Loucy (cell line): Measurements from ENCODE around the gene TENM4.

ENCODE experiments used
- EZH2phosphoT487 ChIP-seq: fragments of 200-600 bp; IDR thresholded peaks from 2 replicates; pipeline ENCODE4 v1.6.1; 2018; ENCODE audit warnings: antibody characterized with exemption, mild to moderate bottlenecking, moderate library complexity, borderline replicate concordance
- TF ChIP-seq, protein P1 (sequence below): fragments of 200-600 bp; sonication (generic); conservative IDR thresholded peaks from 2 replicates; pipeline ENCODE4 v1.5.1; 2014; ENCODE audit warnings: mild to moderate bottlenecking, antibody characterized with exemption, low read length

- TF ChIP-seq, protein P1, sequence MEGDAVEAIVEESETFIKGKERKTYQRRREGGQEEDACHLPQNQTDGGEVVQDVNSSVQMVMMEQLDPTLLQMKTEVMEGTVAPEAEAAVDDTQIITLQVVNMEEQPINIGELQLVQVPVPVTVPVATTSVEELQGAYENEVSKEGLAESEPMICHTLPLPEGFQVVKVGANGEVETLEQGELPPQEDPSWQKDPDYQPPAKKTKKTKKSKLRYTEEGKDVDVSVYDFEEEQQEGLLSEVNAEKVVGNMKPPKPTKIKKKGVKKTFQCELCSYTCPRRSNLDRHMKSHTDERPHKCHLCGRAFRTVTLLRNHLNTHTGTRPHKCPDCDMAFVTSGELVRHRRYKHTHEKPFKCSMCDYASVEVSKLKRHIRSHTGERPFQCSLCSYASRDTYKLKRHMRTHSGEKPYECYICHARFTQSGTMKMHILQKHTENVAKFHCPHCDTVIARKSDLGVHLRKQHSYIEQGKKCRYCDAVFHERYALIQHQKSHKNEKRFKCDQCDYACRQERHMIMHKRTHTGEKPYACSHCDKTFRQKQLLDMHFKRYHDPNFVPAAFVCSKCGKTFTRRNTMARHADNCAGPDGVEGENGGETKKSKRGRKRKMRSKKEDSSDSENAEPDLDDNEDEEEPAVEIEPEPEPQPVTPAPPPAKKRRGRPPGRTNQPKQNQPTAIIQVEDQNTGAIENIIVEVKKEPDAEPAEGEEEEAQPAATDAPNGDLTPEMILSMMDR: no peak
- no peak for TF ChIP-seq EZH2phosphoT487
These were observed 651.5 kb downstream of the TENM4 start for GRCh38 chr11:78789375-78789774.
